Epithelial cell of proximal tubule (primary cell): Measurements from ENCODE around the gene RTF2. TPM values are rescaled to one million over a fixed set of nuclear protein-coding genes. Genes with fewer than 3 reads are reported as not detected.

ENCODE experiments used
- DNase-seq: peaks from one replicate; pipeline ENCODE4 v3.0.0-alpha.2; 2011; ENCODE audit warnings: low read depth
- H3K4me3 ChIP-seq: 2 replicates; pipeline ENCODE4 v1.5.1; 2011; ENCODE audit warnings: low read depth, mild to moderate bottlenecking, low read length
- total RNA-seq: library from RNA; depleted of rRNA; stranded (reverse); fragments of >200 nt; gene quantifications from 2 replicates; pipeline ENCODE4 v1.2.3, GENCODE V29; 2015
- TF ChIP-seq, protein P1 (sequence below): conservative IDR thresholded peaks from 2 replicates; pipeline ENCODE4 v1.5.1; 2012; ENCODE audit warnings: low read depth, mild to moderate bottlenecking, low read length

Gene RTF2
- total RNA-seq, 1 donor from 2014 or later, result 50.0 TPM

DNA sequence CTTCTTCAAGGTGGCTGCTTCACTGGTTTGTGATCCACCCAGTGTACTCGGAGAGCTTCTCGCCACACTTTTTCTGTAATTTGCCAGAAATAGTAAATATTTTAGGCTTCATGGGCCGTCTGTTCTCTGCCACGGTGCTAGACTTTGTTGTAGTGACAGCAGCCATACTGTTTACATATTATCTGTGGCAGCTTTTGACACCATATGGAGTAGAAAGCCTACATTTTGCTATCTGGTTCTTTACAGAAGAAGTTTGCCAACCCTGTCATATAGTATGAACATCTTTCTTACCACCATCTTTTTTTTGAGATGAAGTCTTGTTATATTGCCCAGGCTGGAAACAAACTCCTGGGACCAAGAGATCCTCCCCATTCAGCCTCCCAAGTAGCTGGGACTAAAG, 97.1 kb downstream of the RTF2 start:
- DNase-seq, result no peak
- TF ChIP-seq, protein P1, sequence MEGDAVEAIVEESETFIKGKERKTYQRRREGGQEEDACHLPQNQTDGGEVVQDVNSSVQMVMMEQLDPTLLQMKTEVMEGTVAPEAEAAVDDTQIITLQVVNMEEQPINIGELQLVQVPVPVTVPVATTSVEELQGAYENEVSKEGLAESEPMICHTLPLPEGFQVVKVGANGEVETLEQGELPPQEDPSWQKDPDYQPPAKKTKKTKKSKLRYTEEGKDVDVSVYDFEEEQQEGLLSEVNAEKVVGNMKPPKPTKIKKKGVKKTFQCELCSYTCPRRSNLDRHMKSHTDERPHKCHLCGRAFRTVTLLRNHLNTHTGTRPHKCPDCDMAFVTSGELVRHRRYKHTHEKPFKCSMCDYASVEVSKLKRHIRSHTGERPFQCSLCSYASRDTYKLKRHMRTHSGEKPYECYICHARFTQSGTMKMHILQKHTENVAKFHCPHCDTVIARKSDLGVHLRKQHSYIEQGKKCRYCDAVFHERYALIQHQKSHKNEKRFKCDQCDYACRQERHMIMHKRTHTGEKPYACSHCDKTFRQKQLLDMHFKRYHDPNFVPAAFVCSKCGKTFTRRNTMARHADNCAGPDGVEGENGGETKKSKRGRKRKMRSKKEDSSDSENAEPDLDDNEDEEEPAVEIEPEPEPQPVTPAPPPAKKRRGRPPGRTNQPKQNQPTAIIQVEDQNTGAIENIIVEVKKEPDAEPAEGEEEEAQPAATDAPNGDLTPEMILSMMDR, result no peak
- H3K4me3 ChIP-seq, result no peak overlapping the region

- H3K4me3 ChIP-seq, result no peak overlapping the region
- TF ChIP-seq, protein P1, result no peak
- no peak for DNase-seq
Observed at GRCh38 chr20:56566621-56567020, 98.2 kb downstream of the RTF2 start.

Other genes with a start within 250 kb of the RTF2 start
- not detected in 2 replicates for gene MC3R, start 219.9 kb upstream of the RTF2 start, total RNA-seq
- 27.1 and 27.2 TPM in 2 replicates for gene FAM210B, start 109.7 kb upstream of the RTF2 start, total RNA-seq
- gene AURKA, start 76.4 kb upstream of the RTF2 start, total RNA-seq, result 83.9 and 116 TPM in 2 replicates
- gene CSTF1, start 76.0 kb upstream of the RTF2 start, total RNA-seq, result 21.6 and 39.4 TPM in 2 replicates
- under 0.01 and 0.14 TPM in 2 replicates for gene CASS4, start 56.4 kb upstream of the RTF2 start, total RNA-seq
- not detected in 2 replicates for gene FAM209A, start 56.1 kb downstream of the RTF2 start, total RNA-seq
- not detected in 2 replicates for gene FAM209B, start 64.6 kb downstream of the RTF2 start, total RNA-seq
- 0.23 and 0.94 TPM in 2 replicates for gene TFAP2C, start 160.7 kb downstream of the RTF2 start, total RNA-seq